Measurements from ENCODE around the gene CLSTN2.
A peak's percentile ranks its signal among the peaks of the same experiment; 100 is the strongest.

Gene CLSTN2

DNA sequence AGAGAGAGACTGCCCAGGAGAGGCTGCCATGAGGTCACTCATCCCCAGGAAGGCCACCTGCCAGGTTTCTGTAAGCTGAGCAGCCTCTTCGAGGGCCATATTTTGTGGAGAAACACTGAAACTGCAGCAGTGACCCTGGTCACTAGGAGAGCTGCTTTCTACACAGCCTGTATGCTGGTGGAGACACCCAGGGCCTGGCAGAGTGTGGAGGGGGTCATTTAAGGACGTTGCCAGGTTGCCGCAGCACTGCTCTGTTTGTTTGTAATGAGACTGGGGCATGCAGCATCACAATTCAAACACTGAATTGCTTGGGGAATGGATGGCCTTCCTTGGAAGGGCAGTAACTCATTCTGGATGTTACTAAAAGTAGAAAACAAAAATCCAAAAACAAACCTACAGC is 638.0 kb downstream of the CLSTN2 start:
- DNase-seq = peak; percentile 4

DNA sequence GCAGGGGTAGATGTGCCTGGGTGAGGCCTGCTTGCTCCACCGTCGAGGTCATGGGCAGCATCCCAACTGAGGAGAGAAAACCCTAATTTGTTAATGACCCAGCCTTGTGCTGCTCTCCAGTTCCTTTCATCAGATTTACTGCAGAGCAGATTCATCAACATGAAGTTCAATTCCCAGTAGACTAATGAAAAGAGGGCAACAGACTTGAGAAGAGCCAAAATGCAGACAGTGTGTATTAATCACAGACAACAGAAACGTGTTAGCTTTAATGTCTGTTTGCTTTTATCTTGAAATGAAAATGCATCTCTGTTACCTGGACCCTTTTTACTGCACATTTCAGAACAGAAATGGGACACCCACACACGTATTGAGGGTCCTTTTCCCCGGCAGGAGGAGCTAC is 639.4 kb downstream of the CLSTN2 start:
- no peak for DNase-seq

DNA sequence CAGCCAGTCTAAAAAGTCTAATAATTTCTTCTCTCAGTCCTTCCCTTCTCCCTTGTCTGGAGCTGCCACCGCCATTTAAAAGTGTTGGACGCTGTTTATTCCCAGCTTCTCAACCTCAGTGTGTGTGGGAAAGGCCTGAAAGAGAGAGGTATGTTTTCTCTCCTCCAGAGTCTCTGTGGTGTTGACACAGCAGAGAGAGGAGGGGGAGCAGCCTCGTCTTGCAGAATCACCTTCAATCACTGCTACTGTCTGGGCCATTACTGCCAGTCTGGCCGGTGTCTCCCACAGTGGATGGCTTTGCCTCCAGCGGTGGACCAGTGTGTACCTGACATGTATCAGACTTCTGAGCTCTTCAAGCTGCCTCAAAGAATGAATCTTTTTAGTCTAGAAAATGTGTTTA is 641.5 kb downstream of the CLSTN2 start:
- no peak for DNase-seq

DNA sequence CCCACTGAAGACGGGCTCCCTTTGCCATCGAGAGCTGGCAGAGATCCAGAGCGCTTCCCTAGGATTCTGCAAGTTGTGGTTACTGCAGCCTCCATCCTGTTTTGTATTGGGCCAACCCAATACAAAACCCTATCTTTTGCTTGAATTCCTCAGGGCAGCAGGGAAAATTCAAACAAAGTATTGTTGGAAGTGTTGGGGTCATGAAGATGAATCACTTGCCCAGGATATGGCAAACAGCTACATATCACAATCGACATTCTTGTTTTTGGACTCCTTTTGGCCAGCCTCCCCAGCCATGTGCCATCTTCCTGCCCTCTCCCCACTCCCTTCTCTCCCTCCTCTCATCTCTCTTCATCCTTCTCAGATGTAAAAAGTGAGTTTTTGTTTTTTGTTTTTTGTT is 642.9 kb downstream of the CLSTN2 start:
- no peak for DNase-seq

DNA sequence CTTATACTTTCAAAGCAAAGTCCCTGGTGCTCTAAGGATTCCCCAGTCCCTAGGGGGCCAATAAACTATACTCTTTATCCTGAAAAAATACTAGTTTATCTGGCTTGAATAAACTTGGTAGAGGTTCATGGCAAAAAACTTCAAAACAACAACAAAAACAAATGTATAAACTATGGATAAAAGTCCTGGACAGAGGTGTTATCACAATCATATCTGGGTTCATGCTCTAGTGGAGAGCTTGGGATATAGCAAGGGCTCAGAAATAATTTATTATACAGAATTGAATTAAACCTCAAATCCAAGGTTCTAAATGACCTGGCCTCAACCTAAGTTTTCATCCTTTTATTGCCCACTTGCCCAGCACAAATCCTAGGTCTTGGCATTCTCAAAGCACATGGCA is 644.3 kb downstream of the CLSTN2 start:
- DNase-seq = no peak

DNA sequence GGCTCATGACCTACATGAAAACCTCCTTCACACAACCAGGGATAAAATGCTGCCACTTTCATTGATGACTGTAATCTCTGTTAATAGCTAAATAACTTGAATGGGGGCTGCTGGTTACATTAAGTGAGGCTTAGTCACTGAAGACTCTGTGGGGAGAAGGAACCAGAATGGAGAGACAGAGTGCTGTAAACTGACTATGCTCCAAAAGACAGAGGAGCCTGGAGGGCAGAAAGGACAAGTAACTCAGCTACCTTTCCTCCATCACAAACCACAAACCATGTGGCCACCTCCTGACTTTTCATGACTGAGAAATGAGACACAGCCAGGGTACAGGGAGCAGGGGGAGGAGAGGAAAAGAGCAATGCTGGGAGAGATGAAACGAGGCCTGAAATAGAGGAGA is 645.8 kb downstream of the CLSTN2 start:
- DNase-seq = no peak

DNA sequence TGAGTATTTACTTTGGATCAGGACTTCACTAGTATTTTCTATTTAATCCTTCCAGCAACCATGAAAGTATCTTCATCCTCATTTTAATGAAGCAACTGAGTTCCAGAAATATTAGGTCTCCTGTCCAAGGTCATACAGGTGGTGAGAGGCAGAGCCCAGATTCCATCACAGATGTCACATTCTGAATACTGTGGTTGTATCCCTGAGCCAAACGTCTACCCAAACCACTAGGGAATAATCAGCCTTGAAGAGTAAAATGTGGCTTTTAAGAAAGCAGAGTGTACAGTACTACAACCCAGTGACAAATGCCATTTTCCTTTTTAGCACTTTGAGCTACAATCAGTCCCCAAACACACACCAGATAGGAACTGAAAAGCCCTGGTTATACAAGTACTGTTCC is 649.6 kb downstream of the CLSTN2 start:
- no peak for DNase-seq

DNA sequence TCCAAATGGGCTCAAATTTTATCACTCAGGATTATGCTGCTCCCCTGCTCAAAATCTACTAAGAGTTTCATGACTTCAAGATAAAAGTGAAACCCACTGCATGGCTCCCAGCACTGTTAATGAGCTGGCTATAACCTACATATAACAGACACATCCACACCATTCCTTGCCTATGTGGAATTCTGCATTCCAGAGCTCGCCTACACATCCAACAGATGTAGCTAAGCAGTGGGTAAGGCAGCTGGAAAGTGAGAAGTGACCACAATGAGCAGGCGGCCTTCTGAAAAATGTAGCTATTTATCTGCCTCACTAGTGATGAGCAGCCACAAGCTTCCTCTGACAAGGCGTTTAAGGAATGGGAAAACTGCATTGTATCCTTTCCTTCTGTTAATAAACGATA is 650.8 kb downstream of the CLSTN2 start:
- no peak for DNase-seq

DNA sequence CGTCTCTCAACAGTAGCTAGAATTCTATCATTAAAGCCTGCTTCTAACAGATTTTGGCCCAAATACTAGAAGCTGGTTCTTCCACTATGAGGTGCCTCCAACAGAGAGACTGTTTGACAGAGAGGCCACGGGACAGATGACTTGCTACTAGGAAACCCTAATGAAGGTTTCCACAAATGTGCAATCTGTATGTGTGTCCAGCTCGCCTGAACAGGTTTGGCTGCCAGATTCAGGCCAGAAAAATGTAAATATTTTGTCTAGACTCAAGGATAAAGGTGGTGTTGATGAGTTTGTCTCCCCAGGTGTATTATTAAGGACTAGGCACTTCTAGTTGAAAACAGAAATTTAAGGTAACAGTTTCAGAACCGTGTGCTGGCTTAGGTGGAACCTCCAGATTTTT is 651.3 kb downstream of the CLSTN2 start:
- no peak for DNase-seq

DNA sequence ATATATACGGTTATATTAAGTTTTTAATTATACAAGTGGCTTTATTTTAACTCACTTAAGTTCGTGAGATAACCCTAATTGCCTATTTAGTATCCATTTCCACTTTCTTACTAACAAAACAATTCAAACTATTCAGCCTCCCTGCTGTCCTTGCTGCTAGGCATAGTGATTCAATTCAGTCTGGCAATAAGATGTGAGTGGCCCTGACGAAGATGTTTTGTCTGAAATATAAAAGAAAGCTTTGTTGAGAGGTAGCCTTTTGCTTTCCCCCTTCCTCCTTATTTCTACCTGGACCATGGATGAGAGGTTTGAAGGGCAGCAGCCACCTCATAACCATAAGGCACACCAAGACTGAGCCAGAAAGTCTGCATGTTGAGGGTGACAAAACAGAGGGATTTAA is 653.6 kb downstream of the CLSTN2 start:
- DNase-seq = no peak

DNA sequence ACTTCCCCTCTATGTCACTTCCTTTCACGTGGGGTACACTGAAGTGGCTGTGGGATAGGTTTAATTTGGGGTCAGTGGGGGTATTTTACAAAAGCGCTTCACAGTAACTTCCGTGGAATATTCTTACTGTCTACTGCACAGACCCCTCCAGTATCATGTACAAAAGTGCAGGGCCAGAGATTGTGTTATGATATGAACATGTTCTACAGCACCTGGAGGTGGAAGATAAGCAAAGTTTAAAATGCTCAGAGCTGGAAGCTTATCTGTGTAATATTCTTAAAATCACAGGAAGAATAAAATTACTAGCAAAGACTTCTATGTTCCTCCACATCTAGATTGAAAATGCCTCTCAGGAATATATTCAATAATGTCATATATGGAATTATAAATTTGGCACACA is 658.8 kb downstream of the CLSTN2 start:
- no peak for DNase-seq

DNA sequence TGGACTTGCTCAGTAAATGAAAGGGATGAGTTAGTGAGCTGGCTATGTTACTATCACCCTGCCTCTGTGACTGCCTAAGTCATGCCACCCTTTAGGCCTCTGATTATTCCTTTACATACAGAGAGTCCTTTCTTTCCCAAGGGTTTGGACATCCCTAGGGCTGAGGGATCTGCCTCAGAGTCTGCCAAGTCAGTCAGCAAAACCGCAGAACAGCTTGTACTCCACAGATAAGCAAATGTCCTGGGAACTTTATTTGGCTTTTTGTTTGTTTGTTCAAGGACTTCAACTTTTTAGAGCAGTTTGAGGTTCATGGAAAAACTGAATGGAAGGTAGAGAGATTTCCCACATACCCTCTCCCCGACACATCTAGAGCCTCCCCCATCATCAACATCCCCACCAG is 660.3 kb downstream of the CLSTN2 start:
- DNase-seq = no peak

DNA sequence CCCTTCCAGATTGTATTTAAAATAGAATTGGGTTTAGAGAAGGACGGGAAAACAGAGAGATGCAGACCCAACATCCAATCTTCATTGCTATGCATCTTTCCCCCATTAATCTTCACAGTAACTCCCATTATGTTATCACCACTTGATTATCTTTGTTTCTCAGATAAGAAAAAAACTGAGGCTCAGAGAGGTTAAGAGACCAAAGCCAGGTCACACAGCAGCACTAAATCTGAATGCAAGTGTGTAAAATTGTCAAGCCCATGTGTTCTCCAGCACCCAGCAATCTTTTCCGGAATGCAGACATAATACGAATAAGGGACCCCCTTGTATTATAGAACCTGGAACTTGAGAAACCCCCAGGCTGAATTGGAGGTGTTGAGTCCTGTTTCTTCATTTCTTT is 662.4 kb downstream of the CLSTN2 start:
- DNase-seq = no peak

DNA sequence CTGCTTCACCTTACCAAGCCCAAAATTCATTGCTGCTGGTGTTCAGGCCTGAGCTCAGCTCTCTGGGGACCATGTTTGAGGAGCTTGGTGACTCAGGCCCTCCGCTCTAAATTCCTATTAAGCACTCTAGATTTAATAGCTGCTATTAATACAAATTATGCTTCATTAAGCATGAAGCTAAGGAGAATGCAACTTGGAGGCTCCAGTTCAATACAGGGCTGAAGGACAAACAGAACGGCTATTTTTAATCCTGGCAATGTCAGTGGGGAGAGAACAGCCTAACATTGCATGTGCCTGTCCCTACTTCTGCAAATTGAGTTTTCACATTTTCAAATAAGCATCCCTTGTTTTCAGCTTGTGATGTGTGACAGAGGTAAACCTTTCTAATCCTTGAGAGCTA is 662.8 kb downstream of the CLSTN2 start:
- DNase-seq = no peak

DNA sequence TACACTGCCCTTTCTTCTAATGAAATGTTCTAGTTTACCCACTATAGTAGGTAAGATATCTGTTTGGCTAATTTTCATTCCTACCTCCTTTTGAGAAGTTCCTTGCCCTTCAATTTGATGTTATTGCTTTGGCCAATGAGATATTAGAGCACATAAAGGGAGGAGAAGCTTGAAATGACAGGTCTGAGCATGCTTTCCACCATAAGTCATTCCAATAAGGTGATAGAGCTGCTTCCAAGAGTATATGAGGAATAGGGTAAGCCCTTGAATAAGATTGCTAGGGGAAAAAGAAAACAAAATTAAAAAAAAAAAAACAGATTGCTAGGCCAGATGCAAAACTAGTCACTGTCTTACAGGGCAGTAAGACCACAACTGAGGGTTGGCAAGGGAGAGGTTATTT is 664.0 kb downstream of the CLSTN2 start:
- no peak for DNase-seq

DNA sequence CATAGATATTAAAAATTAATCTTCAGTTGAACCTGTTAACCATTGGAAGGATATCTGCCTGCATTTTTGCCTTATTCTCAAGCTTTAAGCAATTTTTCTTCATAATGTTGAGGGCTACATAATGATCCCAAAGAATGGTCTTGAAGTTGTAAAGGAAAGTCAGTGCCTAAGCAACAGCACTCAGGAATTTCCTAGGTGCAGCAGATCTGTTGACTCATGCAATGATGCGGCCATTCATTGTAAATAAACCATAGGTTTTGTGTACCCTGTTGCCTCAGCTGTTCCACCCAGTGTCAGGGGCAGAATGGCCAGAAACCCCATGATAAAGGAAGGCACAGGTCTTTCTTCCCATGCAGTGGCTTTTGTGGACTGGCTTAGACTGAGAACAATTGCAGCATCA is 664.5 kb downstream of the CLSTN2 start:
- DNase-seq = peak; percentile 28

DNA sequence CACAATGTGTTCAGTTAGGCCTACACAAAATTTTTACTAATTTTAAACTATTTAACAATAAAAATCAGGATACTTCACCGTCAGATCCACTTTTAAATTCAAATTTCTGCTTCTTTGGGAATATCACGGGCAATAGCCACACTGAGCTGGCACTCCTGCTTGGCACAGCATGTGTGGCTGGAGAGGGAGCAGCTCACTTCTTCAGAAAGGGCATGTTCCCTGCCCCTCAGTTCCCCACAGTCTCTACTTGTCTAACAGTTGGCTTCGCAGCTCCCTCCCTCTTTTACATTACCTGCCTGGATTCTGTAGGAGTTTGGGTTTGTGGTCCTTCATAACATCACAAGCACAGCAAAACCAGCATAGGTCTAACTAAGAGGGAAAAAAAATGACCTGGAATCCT is 666.9 kb downstream of the CLSTN2 start:
- no peak for DNase-seq

DNA sequence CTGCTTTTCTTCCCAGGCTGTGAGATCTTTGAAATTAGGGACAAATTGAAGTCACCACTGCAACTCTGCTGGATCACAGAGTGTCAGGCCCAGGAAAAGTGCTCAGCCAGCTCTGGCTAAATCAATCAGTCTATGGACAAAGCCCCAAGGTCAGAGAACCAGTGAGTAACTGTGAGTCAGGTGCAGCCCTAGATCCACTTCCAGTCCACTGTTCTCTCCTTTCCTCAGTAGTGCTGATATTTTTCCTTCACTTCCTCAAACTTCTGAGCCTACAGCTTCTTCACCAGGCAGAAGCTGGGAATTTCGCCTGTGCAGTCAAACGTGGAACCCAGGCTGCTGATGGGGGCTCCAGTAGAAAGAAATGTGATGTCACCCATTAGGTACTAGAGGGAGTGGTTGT is 667.8 kb downstream of the CLSTN2 start:
- DNase-seq = no peak

DNA sequence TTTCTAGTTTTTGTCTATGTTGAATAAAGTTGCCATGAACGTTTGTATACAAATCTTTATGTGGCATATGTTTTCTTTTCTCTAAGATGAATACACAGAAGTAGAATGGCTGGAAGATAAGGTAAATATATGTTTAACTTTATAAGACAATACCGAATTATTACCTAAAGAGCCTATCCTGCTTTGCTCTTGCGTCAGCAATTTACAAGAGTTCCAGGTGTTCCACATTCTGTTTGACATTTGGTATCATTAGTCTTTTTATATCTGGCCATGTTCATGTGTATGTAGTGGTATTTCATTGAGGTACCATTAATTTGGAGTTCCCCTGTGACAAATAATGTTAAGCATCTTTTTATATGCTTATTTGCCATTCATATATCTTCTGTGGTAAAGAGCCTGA is 668.8 kb downstream of the CLSTN2 start:
- no peak for DNase-seq

DNA sequence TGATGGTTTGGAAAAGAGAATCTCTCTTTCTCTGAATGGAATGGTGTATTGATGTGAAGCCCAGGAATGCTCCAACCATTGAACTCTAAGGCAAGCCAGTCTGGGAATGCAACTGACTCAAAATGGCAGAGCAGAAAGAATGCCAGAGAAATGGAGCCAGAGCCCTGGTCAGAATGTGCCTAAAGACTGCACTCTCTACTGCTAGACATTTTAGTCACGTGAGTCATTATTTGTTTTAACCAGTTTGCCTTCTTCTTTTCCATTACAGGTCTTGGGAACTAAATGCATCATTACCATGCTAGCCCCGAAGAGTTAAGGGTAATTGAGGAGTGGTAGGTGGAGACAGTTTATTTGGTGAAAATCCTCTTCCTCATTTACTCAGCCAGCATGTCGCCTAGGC is 675.6 kb downstream of the CLSTN2 start:
- DNase-seq = no peak

DNA sequence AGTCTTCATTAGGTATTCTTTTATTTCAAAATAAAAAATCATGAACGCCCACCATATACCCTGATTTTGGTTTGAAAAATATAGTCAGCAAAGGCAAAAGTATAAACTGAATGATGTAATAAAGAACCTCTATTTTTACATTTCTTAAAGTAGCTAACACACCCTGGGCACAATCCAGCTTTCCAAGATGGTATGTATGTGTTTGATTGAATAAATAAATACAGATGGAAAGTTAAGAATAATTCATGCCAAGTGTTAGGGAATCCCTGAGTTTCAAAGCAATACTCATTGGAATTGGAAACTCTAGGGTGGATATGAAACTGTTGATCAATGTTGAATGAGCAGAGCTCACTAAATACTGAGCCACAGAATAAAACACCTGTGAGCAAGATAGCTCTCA is 679.0 kb downstream of the CLSTN2 start:
- no peak for DNase-seq

DNA sequence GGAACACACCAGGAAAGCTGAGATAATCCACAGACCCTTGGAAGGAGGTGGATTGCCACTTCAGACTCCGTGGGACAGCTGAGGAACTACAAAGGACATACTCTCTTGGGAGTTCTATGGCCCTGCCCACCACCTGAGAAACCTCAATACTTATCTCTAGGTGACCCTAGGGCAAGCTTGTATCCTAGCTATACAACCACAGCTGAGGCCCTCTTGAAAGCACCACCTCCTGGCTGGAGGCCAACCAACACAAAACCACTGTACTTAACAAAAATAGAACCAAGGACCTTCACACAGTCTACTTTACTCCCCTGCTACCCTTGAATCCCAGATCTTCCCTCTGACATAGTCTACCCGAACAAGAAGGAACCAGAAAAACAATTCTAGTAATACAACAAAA is 682.1 kb downstream of the CLSTN2 start:
- no peak for DNase-seq

DNA sequence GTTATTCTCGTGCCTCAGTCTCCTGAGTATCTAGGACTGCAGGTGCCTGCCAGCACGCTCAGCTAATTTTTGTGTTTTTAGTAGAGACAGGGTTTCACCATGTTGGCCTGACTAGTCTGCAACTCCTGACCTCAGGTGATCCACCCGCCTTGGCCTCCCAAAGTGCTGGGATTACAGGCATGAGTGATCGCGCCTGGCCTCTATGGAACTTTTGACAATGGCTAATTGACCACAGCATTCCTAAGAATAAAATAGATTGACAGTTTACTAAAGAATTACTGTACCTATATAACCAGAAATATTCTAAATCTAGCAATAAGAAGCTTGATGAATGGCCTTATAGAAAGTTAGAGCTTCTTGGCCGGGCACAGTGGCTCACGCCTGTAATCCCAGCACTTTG is 691.9 kb downstream of the CLSTN2 start:
- DNase-seq = no peak

Data from NCI-H69 (cell line).